HepG2 (cell line): ENCODE measurements around the gene RIBC1. TPM values are rescaled to one million over a fixed set of nuclear protein-coding genes. Genes with fewer than 3 reads are reported as not detected.

Experiments
- AHDC1 ChIP-seq: sonication (generic); formaldehyde crosslinking; IDR thresholded peaks from 2 replicates; pipeline ENCODE4 v1.5.1; 2020; ENCODE audit warnings: mild to moderate bottlenecking, missing genetic modification reagents, borderline replicate concordance
- ATRX ChIP-seq: sonication (generic); formaldehyde crosslinking; IDR thresholded peaks from 2 replicates; pipeline ENCODE4 v1.4.0; 2020; ENCODE audit warnings: missing genetic modification reagents, borderline replicate concordance
- FOXJ3 ChIP-seq: sonication (generic); formaldehyde crosslinking; IDR thresholded peaks from 2 replicates; pipeline ENCODE4 v1.4.0; 2020; ENCODE audit warnings: missing genetic modification reagents, mild to moderate bottlenecking, borderline replicate concordance
- GATA4 ChIP-seq: sonication (generic); IDR thresholded peaks from 2 replicates; pipeline ENCODE4 v1.6.1; 2016; ENCODE audit warnings: antibody characterized with exemption, low read depth, borderline replicate concordance
- HNF4G ChIP-seq, 2 experiments: sonication (generic) in 1 of 2; formaldehyde crosslinking in 1 of 2; IDR thresholded peaks; 2 replicates each; pipeline versions ENCODE4 v1.4.0 to v1.6.1; 2011 to 2020; ENCODE audit warnings: borderline replicate concordance in 2 of 2, low read depth in 2 of 2, mild to moderate bottlenecking in 2 of 2, low read length in 1 of 2, missing genetic modification reagents in 1 of 2, moderate library complexity in 1 of 2
- IRF9 ChIP-seq: sonication (generic); formaldehyde crosslinking; IDR thresholded peaks from 2 replicates; pipeline ENCODE4 v1.8.0; 2022; ENCODE audit warnings: missing genetic modification reagents, mild to moderate bottlenecking, borderline replicate concordance
- MAF1 ChIP-seq: sonication (generic); formaldehyde crosslinking; IDR thresholded peaks from 2 replicates; pipeline ENCODE4 v1.5.0; 2020; ENCODE audit warnings: missing genetic modification reagents, borderline replicate concordance
- MED8 ChIP-seq: sonication (generic); formaldehyde crosslinking; IDR thresholded peaks from 2 replicates; pipeline ENCODE4 v1.8.1; 2023; ENCODE audit warnings: mild to moderate bottlenecking, missing genetic modification reagents; ENCODE audit not compliant: insufficient replicate concordance
- RNF2 ChIP-seq: fragments of 450-650 bp; conservative IDR thresholded peaks from 2 replicates; pipeline ENCODE4 v1.6.1; 2016; ENCODE audit warnings: low read depth
- SP1 ChIP-seq, 2 experiments: fragments of 450-650 bp in 1 of 2; sonication (generic) in 1 of 2; formaldehyde crosslinking in 1 of 2; IDR thresholded peaks; 2 replicates each; pipeline versions ENCODE4 v1.4.0 to v1.6.1; 2016 to 2020; ENCODE audit warnings: missing genetic modification reagents in 1 of 2
- ZBTB7B ChIP-seq: sonication (generic); formaldehyde crosslinking; IDR thresholded peaks from 2 replicates; pipeline ENCODE4 v1.4.0; 2020; ENCODE audit warnings: missing genetic modification reagents
- ZNF841 ChIP-seq: sonication (generic); formaldehyde crosslinking; IDR thresholded peaks from 2 replicates; pipeline ENCODE4 v1.8.1; 2023; ENCODE audit warnings: missing genetic modification reagents, borderline replicate concordance
- polyA plus RNA-seq, 8 experiments: library from polyadenylated mRNA; depleted of rRNA in 3 of 8; stranded (reverse) in 7 of 8; unstranded in 1 of 8; fragments of >200 nt; fragmentation: Illumina TruSeq in 4 of 8; extraction: Trizol in 4 of 8; gene quantifications; 2 replicates each; pipeline versions ENCODE4 v1.2.1 to v1.2.3, GENCODE V29; 2011 to 2016; ENCODE audit warnings: low read depth in 4 of 8, missing spikeins in 1 of 8, mixed read lengths in 1 of 8; ENCODE audit not compliant: insufficient read depth in 1 of 8
- total RNA-seq, 5 experiments: library from RNA; depleted of rRNA; stranded (reverse); fragments of >200 nt; fragmentation: Illumina TruSeq; extraction: Trizol; gene quantifications; 2 replicates each; pipeline ENCODE4 v1.2.3, GENCODE V29; 2016; ENCODE audit warnings: low read depth in 1 of 5

The RIBC1 gene
- total and polyA plus RNA-seq, 2 of the 13 experiments (the other 11 are each of a cell fraction or from before 2014, with no cell fraction given): 0.55 TPM; not detected in 1

- TF ChIP-seq IRF9 (CRISPR knock-in tag) (no peak), SP1 (IDR thresholded peaks at IDR 0.05) (no peak), SP1 (CRISPR knock-in tag; IDR thresholded peaks at IDR 0.05) (no peak), AHDC1 (CRISPR knock-in tag) (no peak), GATA4 (no peak), MAF1 (CRISPR knock-in tag) (no peak), ZBTB7B (no peak), FOXJ3 (no peak), RNF2 (no peak), MED8 (CRISPR knock-in tag) (no peak), ATRX (CRISPR knock-in tag) (no peak), HNF4G (IDR thresholded peaks at IDR 0.05; ENCODE audit: borderline replicate concordance, low read depth, low read length) (no peak), HNF4G (CRISPR knock-in tag; IDR thresholded peaks at IDR 0.05; ENCODE audit: borderline replicate concordance, low read depth) (no peak), ZNF841 (CRISPR knock-in tag) (no peak)
Measured at GRCh38 chrX:53398216-53398615, 24.5 kb upstream of the RIBC1 start (continued).
